Right ventricle myocardium superior (tissue), 1 donor: ENCODE measurements around the gene RAPSN. TPM values are rescaled to one million over a fixed set of nuclear protein-coding genes. Genes with fewer than 3 reads are reported as not detected.

ENCODE experiments used
- ATAC-seq: fragments of 200-7000 bp; cut with Tn5 transposase; one replicate; pipeline ENCODE4 v1.9.1; 2020; ENCODE audit warnings: mild to moderate bottlenecking; ENCODE audit not compliant: poor library complexity
- DNase-seq: peaks from one replicate; pipeline ENCODE4 v3.0.0-alpha.2; 2020
- intact Hi-C: fragments of 100-400 bp; cut with DNase I; formaldehyde crosslinking; loops from one replicate; pipeline ENCODE4 v1.11.2; 2022
- long read RNA-seq: library from polyadenylated mRNA; unstranded; transcript quantifications from one replicate; pipeline ENCODE4 v2.0.0, GENCODE V29; 2021
- total RNA-seq: library from RNA; stranded (reverse); fragmentation: NEBNext Ultra II Directional; extraction: Animal tissue kit (Norgen Biotek cat#: 25700); gene quantifications from one replicate; pipeline ENCODE4 v1.2.1, GENCODE V29; 2021
- donor health status: DM: no; HTN: yes; CAD: no; lungs with severe emphysema.

Gene RAPSN
- total RNA-seq, result 6.7 TPM
- long read RNA-seq, transcript RAPSN-201 (8 exons, 1,671 nt), result major isoform, 17 of 35 reads
- long read RNA-seq, partial matches to known transcripts, result 6 of 35 reads
- long read RNA-seq, other reads (novel, unspliced or antisense), result 11 of 35 reads

- DNase-seq (peak; percentile 56), ATAC-seq (peak; percentile 88)
- intact Hi-C loops, result no loop called here
Measured at GRCh38 chr11:47448566-47449427, at the start of gene RAPSN. Gene RAPSN (minus strand): TSS chr11:47449136. CDS start chr11:47448964, 172 bp downstream.

GRCh38 chr11:47498149-47498548 lies 49.2 kb upstream of the RAPSN start:
- intact Hi-C loops, result no loop called here
- ATAC-seq (no peak), DNase-seq (peak; percentile 20)

GRCh38 chr11:47496808-47497207 lies 47.9 kb upstream of the RAPSN start:
- DNase-seq (no peak), ATAC-seq (no peak)
- intact Hi-C loops, result no loop called here

GRCh38 chr11:47495856-47496217 lies 46.9 kb upstream of the RAPSN start:
- no peak for ATAC-seq
- no peak for DNase-seq
- intact Hi-C loops, result no loop called here

- DNase-seq, result no peak
- intact Hi-C loops, result no loop called here
Measured at GRCh38 chr11:47495011-47495855, 46.3 kb upstream of the RAPSN start.

GRCh38 chr11:47489395-47489755 lies 40.4 kb upstream of the RAPSN start:
- DNase-seq, result no peak
- intact Hi-C loops, result no loop called here
- ATAC-seq, result no peak

More at GRCh38 chr11:47495011-47495855, 46.3 kb upstream of the RAPSN start:
- ATAC-seq, result no peak

GRCh38 chr11:47488674-47489394 lies 39.9 kb upstream of the RAPSN start:
- no peak for ATAC-seq
- intact Hi-C loops, result no loop called here

GRCh38 chr11:47488111-47488510 lies 39.2 kb upstream of the RAPSN start:
- intact Hi-C loops, result no loop called here
- ATAC-seq (no peak), DNase-seq (no peak)

More at GRCh38 chr11:47488674-47489394, 39.9 kb upstream of the RAPSN start:
- no peak for DNase-seq

GRCh38 chr11:47487421-47487820 lies 38.5 kb upstream of the RAPSN start:
- ATAC-seq (no peak), DNase-seq (no peak)
- intact Hi-C loops, result no loop called here

GRCh38 chr11:47485107-47485506 lies 36.2 kb upstream of the RAPSN start:
- intact Hi-C loops, result no loop called here
- ATAC-seq (no peak), DNase-seq (no peak)

- DNase-seq (no peak), ATAC-seq (no peak)
- intact Hi-C loops, result no loop called here
Measured at GRCh38 chr11:47483457-47483856, 34.5 kb upstream of the RAPSN start.

- intact Hi-C loops, result no loop called here
- no peak for DNase-seq
- ATAC-seq, result no peak
Measured at GRCh38 chr11:47480762-47481161, 31.8 kb upstream of the RAPSN start.

GRCh38 chr11:47478651-47479329 lies 29.9 kb upstream of the RAPSN start:
- ATAC-seq, result peak; percentile 72
- intact Hi-C loops, result no loop called here

GRCh38 chr11:47477753-47478152 lies 28.8 kb upstream of the RAPSN start:
- intact Hi-C loops, result no loop called here
- DNase-seq, result no peak
- no peak for ATAC-seq

More at GRCh38 chr11:47478651-47479329, 29.9 kb upstream of the RAPSN start:
- no peak for DNase-seq

- DNase-seq (no peak), ATAC-seq (no peak)
- intact Hi-C loops, result no loop called here
Measured at GRCh38 chr11:47477323-47477722, 28.4 kb upstream of the RAPSN start.

- intact Hi-C loops, result no loop called here
- DNase-seq (no peak), ATAC-seq (no peak)
Measured at GRCh38 chr11:47470671-47471070, 21.7 kb upstream of the RAPSN start.

GRCh38 chr11:47469361-47470179 lies 20.6 kb upstream of the RAPSN start:
- intact Hi-C loops, result no loop called here
- no peak for ATAC-seq
- DNase-seq, result no peak
